ENCODE data around the gene ARID3B.
"Not testable (repeated sequence)": the region's sequence is repeated elsewhere in the genome, so short reads cannot be mapped to it uniquely, and the experiment has no call there.

The ARID3B gene

GRCh38 chr15:74531144-74531811 is 9.7 kb upstream of the ARID3B start:
- H3K36me3 ChIP-seq (ENCODE audit: control insufficient read depth, insufficient read depth, low read length): no peaks in the 10 kb centered on the region
- H3K27ac ChIP-seq (ENCODE audit: low read depth, low read length, severe bottlenecking): peak overlapping the region; percentile 87
- no peaks in the 10 kb centered on the region for H3K9me3 ChIP-seq (ENCODE audit: control insufficient read depth, low read length)
- 33 to 42% methylated on average over 4 of the region's 4 CpGs for WGBS, 2 experiments (ENCODE audit: insufficient coverage in 2 of 2)
- peaks cover 23% of the 10 kb centered on the region for H3K4me1 ChIP-seq (ENCODE audit: control insufficient read depth, insufficient read depth, low read length, poor library complexity, severe bottlenecking)
- H3K4me3 ChIP-seq (ENCODE audit: extremely low read depth, insufficient read depth, low read length, poor library complexity, severe bottlenecking): no peak overlapping the region

- no peak overlapping the region for H3K4me3 ChIP-seq (ENCODE audit: extremely low read depth, insufficient read depth, low read length, poor library complexity, severe bottlenecking)
- H3K36me3 ChIP-seq (ENCODE audit: control insufficient read depth, insufficient read depth, low read length): no peaks in the 10 kb centered on the region
- 71 to 82% methylated on average over 1 to 2 of the region's 3 CpGs for WGBS, 2 experiments (ENCODE audit: insufficient coverage in 2 of 2)
- no peak overlapping the region for H3K27ac ChIP-seq (ENCODE audit: low read depth, low read length, severe bottlenecking)
- no peaks in the 10 kb centered on the region for H3K9me3 ChIP-seq (ENCODE audit: control insufficient read depth, low read length)
- peaks cover 8% of the 10 kb centered on the region for H3K4me1 ChIP-seq (ENCODE audit: control insufficient read depth, insufficient read depth, low read length, poor library complexity, severe bottlenecking)
These were observed 5.5 kb upstream of the ARID3B start for GRCh38 chr15:74535388-74536084.

- no peak overlapping the region for H3K4me3 ChIP-seq (ENCODE audit: extremely low read depth, insufficient read depth, low read length, poor library complexity, severe bottlenecking)
- no peaks in the 10 kb centered on the region for H3K36me3 ChIP-seq (ENCODE audit: control insufficient read depth, insufficient read depth, low read length)
- H3K4me1 ChIP-seq (ENCODE audit: control insufficient read depth, insufficient read depth, low read length, poor library complexity, severe bottlenecking): no peaks in the 10 kb centered on the region
- no peaks in the 10 kb centered on the region for H3K9me3 ChIP-seq (ENCODE audit: control insufficient read depth, low read length)
- H3K27ac ChIP-seq (ENCODE audit: low read depth, low read length, severe bottlenecking): no peak overlapping the region
- 93 to 100% methylated on average over 1 of the region's 1 CpG for WGBS, 2 experiments (ENCODE audit: insufficient coverage in 2 of 2)
These were observed 3.3 kb upstream of the ARID3B start for GRCh38 chr15:74537736-74538135.

- WGBS, 2 experiments (ENCODE audit: insufficient coverage in 2 of 2): 95% methylated on average over 10 to 11 of the region's 12 CpGs
These were observed 1.5 kb upstream of the ARID3B start for GRCh38 chr15:74539521-74539920.

GRCh38 chr15:74540161-74540760 is 759 bp upstream of the ARID3B start:
- Histone ChIP-seq H3K9me3 (ENCODE audit: control insufficient read depth, low read length) (no peaks in the 10 kb centered on the region), H3K4me3 (ENCODE audit: extremely low read depth, insufficient read depth, low read length, poor library complexity, severe bottlenecking) (peak overlapping the region; percentile 61), H3K36me3 (ENCODE audit: control insufficient read depth, insufficient read depth, low read length) (peaks cover 16% of the 10 kb centered on the region), H3K27ac (ENCODE audit: low read depth, low read length, severe bottlenecking) (peak overlapping the region; percentile 32), H3K4me1 (ENCODE audit: control insufficient read depth, insufficient read depth, low read length, poor library complexity, severe bottlenecking) (peaks cover 9% of the 10 kb centered on the region)
- 10 to 11% methylated on average over 16 of the region's 17 CpGs for WGBS, 2 experiments (ENCODE audit: insufficient coverage in 2 of 2)

More at GRCh38 chr15:74539521-74539920, 1.5 kb upstream of the ARID3B start:
- H3K9me3 ChIP-seq (ENCODE audit: control insufficient read depth, low read length); H3K27ac ChIP-seq (ENCODE audit: low read depth, low read length, severe bottlenecking); H3K36me3 ChIP-seq (ENCODE audit: control insufficient read depth, insufficient read depth, low read length); H3K4me1 ChIP-seq (ENCODE audit: control insufficient read depth, insufficient read depth, low read length, poor library complexity, severe bottlenecking): not testable (repeated sequence)
- peak overlapping the region; percentile 61 for H3K4me3 ChIP-seq (ENCODE audit: extremely low read depth, insufficient read depth, low read length, poor library complexity, severe bottlenecking)

GRCh38 chr15:74541494-74542165 is 610 bp downstream of the ARID3B start:
- no peaks in the 10 kb centered on the region for H3K9me3 ChIP-seq (ENCODE audit: control insufficient read depth, low read length)
- H3K4me3 ChIP-seq (ENCODE audit: extremely low read depth, insufficient read depth, low read length, poor library complexity, severe bottlenecking): peak overlapping the region; percentile 100
- peaks cover 29% of the 10 kb centered on the region for H3K36me3 ChIP-seq (ENCODE audit: control insufficient read depth, insufficient read depth, low read length)
- WGBS, 2 experiments (ENCODE audit: insufficient coverage in 2 of 2): 0 to 1% methylated on average over 12 to 18 of the region's 21 CpGs
- H3K27ac ChIP-seq (ENCODE audit: low read depth, low read length, severe bottlenecking): peak overlapping the region; percentile 87
- peaks cover 21% of the 10 kb centered on the region for H3K4me1 ChIP-seq (ENCODE audit: control insufficient read depth, insufficient read depth, low read length, poor library complexity, severe bottlenecking)

GRCh38 chr15:74542166-74543042 is 1.4 kb downstream of the ARID3B start:
- Histone ChIP-seq H3K27ac (ENCODE audit: low read depth, low read length, severe bottlenecking) (peak overlapping the region; percentile 16), H3K4me1 (ENCODE audit: control insufficient read depth, insufficient read depth, low read length, poor library complexity, severe bottlenecking) (peaks cover 22% of the 10 kb centered on the region), H3K9me3 (ENCODE audit: control insufficient read depth, low read length) (no peaks in the 10 kb centered on the region), H3K4me3 (ENCODE audit: extremely low read depth, insufficient read depth, low read length, poor library complexity, severe bottlenecking) (peak overlapping the region; percentile 100), H3K36me3 (ENCODE audit: control insufficient read depth, insufficient read depth, low read length) (peaks cover 34% of the 10 kb centered on the region)
- WGBS, 2 experiments (ENCODE audit: insufficient coverage in 2 of 2): 27 to 55% methylated on average over 3 to 4 of the region's 8 CpGs

- Histone ChIP-seq H3K4me3 (ENCODE audit: extremely low read depth, insufficient read depth, low read length, poor library complexity, severe bottlenecking) (peak overlapping the region; percentile 100), H3K27ac (ENCODE audit: low read depth, low read length, severe bottlenecking) (no peak overlapping the region)
- WGBS, 2 experiments (ENCODE audit: insufficient coverage in 2 of 2): 36% methylated on average over 2 of the region's 3 CpGs; no CpG with 5 or more reads in 1 of the 2 experiments
These were observed 2.0 kb downstream of the ARID3B start for GRCh38 chr15:74543043-74543422.

GRCh38 chr15:74543583-74543982 is 2.6 kb downstream of the ARID3B start:
- 54% methylated on average over 3 of the region's 3 CpGs; no CpG with 5 or more reads in 1 of the 2 experiments for WGBS, 2 experiments (ENCODE audit: insufficient coverage in 2 of 2)

More at GRCh38 chr15:74543043-74543422, 2.0 kb downstream of the ARID3B start:
- Histone ChIP-seq H3K9me3 (ENCODE audit: control insufficient read depth, low read length) (no peaks in the 10 kb centered on the region), H3K4me1 (ENCODE audit: control insufficient read depth, insufficient read depth, low read length, poor library complexity, severe bottlenecking) (peaks cover 22% of the 10 kb centered on the region), H3K36me3 (ENCODE audit: control insufficient read depth, insufficient read depth, low read length) (peaks cover 40% of the 10 kb centered on the region)

DNA sequence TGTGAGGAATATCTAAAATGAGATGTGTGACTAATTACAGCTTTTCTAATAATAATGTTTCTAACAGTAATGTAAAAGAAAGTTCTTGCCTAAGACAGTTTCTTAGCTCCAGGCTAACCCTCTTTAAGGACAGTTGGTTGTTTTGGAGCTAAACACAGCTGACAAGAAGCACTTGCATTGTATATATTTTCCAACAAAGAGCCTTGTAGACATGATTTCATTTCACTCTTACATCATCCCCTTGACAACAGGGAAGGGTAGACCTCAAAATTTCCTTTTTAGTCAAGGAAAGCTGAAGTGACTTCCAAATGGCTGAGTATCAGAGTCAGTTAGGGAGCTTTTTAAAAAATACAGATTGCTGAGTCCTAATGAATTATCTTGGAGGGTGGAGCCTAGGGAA is 4.1 kb downstream of the ARID3B start:
- no peaks in the 10 kb centered on the region for H3K9me3 ChIP-seq (ENCODE audit: control insufficient read depth, low read length)
- no peak overlapping the region for H3K27ac ChIP-seq (ENCODE audit: low read depth, low read length, severe bottlenecking)
- peaks cover 22% of the 10 kb centered on the region for H3K4me1 ChIP-seq (ENCODE audit: control insufficient read depth, insufficient read depth, low read length, poor library complexity, severe bottlenecking)
- no peak overlapping the region for H3K4me3 ChIP-seq (ENCODE audit: extremely low read depth, insufficient read depth, low read length, poor library complexity, severe bottlenecking)
- peaks cover 60% of the 10 kb centered on the region for H3K36me3 ChIP-seq (ENCODE audit: control insufficient read depth, insufficient read depth, low read length)

More at GRCh38 chr15:74543583-74543982, 2.6 kb downstream of the ARID3B start:
- Histone ChIP-seq H3K27ac (ENCODE audit: low read depth, low read length, severe bottlenecking) (no peak overlapping the region), H3K4me1 (ENCODE audit: control insufficient read depth, insufficient read depth, low read length, poor library complexity, severe bottlenecking) (peaks cover 22% of the 10 kb centered on the region), H3K9me3 (ENCODE audit: control insufficient read depth, low read length) (no peaks in the 10 kb centered on the region), H3K4me3 (ENCODE audit: extremely low read depth, insufficient read depth, low read length, poor library complexity, severe bottlenecking) (no peak overlapping the region), H3K36me3 (ENCODE audit: control insufficient read depth, insufficient read depth, low read length) (peaks cover 46% of the 10 kb centered on the region)

Measured in mesodermal cell (in vitro differentiated cells).